HEK293 (cell line): ENCODE data around the gene RNF224.
A peak's percentile ranks its signal among the peaks of the same experiment; 100 is the strongest.

Source experiments
- CTCF ChIA-PET: fragments of 350-600 bp; formaldehyde crosslinking; extraction: SDS; loops from one replicate; lab custom pipeline; 2021; ENCODE audit warnings: antibody characterized with exemption; lab: Yijun Ruan, JAX
- POLR2A ChIA-PET: fragments of 300-600 bp; formaldehyde crosslinking; extraction: SDS; loops from one replicate; lab custom pipeline; 2020; ENCODE audit warnings: antibody characterized with exemption, inconsistent platforms; lab: Yijun Ruan, JAX
- H3K27ac ChIP-seq: fragments of 200-500 bp; sonication (Bioruptor generic); 2 replicates; pipeline ENCODE4 v1.5.1; 2014; ENCODE audit warnings: low read depth, low read length, control low read depth, inconsistent platforms; ENCODE audit errors: extremely low read depth
- H3K36me3 ChIP-seq, 2 experiments: fragments of 200-500 bp in 1 of 2; sonication (Bioruptor generic) in 1 of 2; 1 replicate in 1 of 2; 2 replicates in 1 of 2; pipeline ENCODE4 v1.5.1; 2014 to 2017; ENCODE audit warnings: inconsistent platforms in 2 of 2, low read length in 2 of 2; ENCODE audit not compliant: control insufficient read depth in 2 of 2, insufficient read depth in 1 of 2
- H3K4me1 ChIP-seq: fragments of 200-500 bp; sonication (Bioruptor generic); 2 replicates; pipeline ENCODE4 v1.5.1; 2014; ENCODE audit warnings: mild to moderate bottlenecking, low read length, inconsistent platforms; ENCODE audit not compliant: control insufficient read depth, insufficient read depth
- H3K4me3 ChIP-seq: 2 replicates; pipeline ENCODE4 v1.5.1; 2011; ENCODE audit warnings: low read depth, mild to moderate bottlenecking, control low read depth, low read length, moderate library complexity
- H3K9me3 ChIP-seq: fragments of 200-500 bp; sonication (Bioruptor generic); 2 replicates; pipeline ENCODE4 v1.5.1; 2014; ENCODE audit warnings: low read depth, low read length, inconsistent platforms; ENCODE audit not compliant: control insufficient read depth, insufficient read depth
- BCL11B ChIP-seq: fragments of 450-650 bp; formaldehyde crosslinking; IDR thresholded peaks from 2 replicates; pipeline ENCODE4 v1.5.1; 2016; ENCODE audit warnings: low read depth, missing biosample characterization, missing genetic modification characterization
- BCL6B ChIP-seq: fragments of 450-650 bp; formaldehyde crosslinking; IDR thresholded peaks from 2 replicates; pipeline ENCODE4 v1.5.1; 2017; ENCODE audit warnings: missing biosample characterization, missing genetic modification characterization
- CTCF ChIP-seq: fragments of 450-650 bp; formaldehyde crosslinking; IDR thresholded peaks from 2 replicates; pipeline ENCODE4 v1.5.1; 2016; ENCODE audit warnings: missing biosample characterization, missing genetic modification characterization
- FEZF1 ChIP-seq: fragments of 450-650 bp; formaldehyde crosslinking; IDR thresholded peaks from 2 replicates; pipeline ENCODE4 v1.5.1; 2016; ENCODE audit warnings: missing biosample characterization, missing genetic modification characterization
- GLIS2 ChIP-seq: fragments of 450-650 bp; formaldehyde crosslinking; IDR thresholded peaks from 2 replicates; pipeline ENCODE4 v1.5.1; 2016; ENCODE audit warnings: missing biosample characterization, missing genetic modification characterization
- KLF9 ChIP-seq: fragments of 450-650 bp; formaldehyde crosslinking; IDR thresholded peaks from 2 replicates; pipeline ENCODE4 v1.5.1; 2016; ENCODE audit warnings: missing biosample characterization, missing genetic modification characterization, low read depth
- OVOL3 ChIP-seq: fragments of 450-650 bp; formaldehyde crosslinking; IDR thresholded peaks from 2 replicates; pipeline ENCODE4 v1.5.1; 2016; ENCODE audit warnings: missing biosample characterization, missing genetic modification characterization
- SCRT1 ChIP-seq: fragments of 450-650 bp; formaldehyde crosslinking; IDR thresholded peaks from 2 replicates; pipeline ENCODE4 v1.5.1; 2016; ENCODE audit warnings: missing biosample characterization, missing genetic modification characterization, borderline replicate concordance
- SCRT2 ChIP-seq: fragments of 450-650 bp; formaldehyde crosslinking; IDR thresholded peaks from 2 replicates; pipeline ENCODE4 v1.5.1; 2016; ENCODE audit warnings: missing biosample characterization, missing genetic modification characterization
- SP3 ChIP-seq: fragments of 450-650 bp; formaldehyde crosslinking; IDR thresholded peaks from 2 replicates; pipeline ENCODE4 v1.5.1; 2016; ENCODE audit warnings: missing biosample characterization, missing genetic modification characterization
- ZFP3 ChIP-seq: fragments of 450-650 bp; formaldehyde crosslinking; IDR thresholded peaks from 2 replicates; pipeline ENCODE4 v1.5.1; 2016; ENCODE audit warnings: low read depth, missing biosample characterization, missing genetic modification characterization
- ZIC2 ChIP-seq: fragments of 450-650 bp; formaldehyde crosslinking; IDR thresholded peaks from 2 replicates; pipeline ENCODE4 v1.5.1; 2016; ENCODE audit warnings: missing biosample characterization, missing genetic modification characterization
- ZNF16 ChIP-seq: fragments of 450-650 bp; formaldehyde crosslinking; IDR thresholded peaks from 2 replicates; pipeline ENCODE4 v1.5.1; 2016; ENCODE audit warnings: low read depth, missing biosample characterization, missing genetic modification characterization
- ZNF184 ChIP-seq: fragments of 450-650 bp; IDR thresholded peaks from 2 replicates; pipeline ENCODE4 v1.5.1; 2018; ENCODE audit warnings: missing biosample characterization, mild to moderate bottlenecking, missing genetic modification characterization
- ZNF2 ChIP-seq: fragments of 450-650 bp; formaldehyde crosslinking; IDR thresholded peaks from 2 replicates; pipeline ENCODE4 v1.5.1; 2016; ENCODE audit warnings: missing biosample characterization, missing genetic modification characterization
- ZNF214 ChIP-seq: fragments of 450-650 bp; formaldehyde crosslinking; IDR thresholded peaks from 2 replicates; pipeline ENCODE4 v1.5.1; 2017; ENCODE audit warnings: missing biosample characterization, mild to moderate bottlenecking, missing genetic modification characterization, borderline replicate concordance
- ZNF248 ChIP-seq: fragments of 450-650 bp; formaldehyde crosslinking; IDR thresholded peaks from 2 replicates; pipeline ENCODE4 v1.5.1; 2017; ENCODE audit warnings: missing biosample characterization, missing genetic modification characterization
- ZNF274 ChIP-seq, 2 experiments: fragments of 200-500 bp in 1 of 2; fragments of 450-650 bp in 1 of 2; sonication (Bioruptor generic) in 1 of 2; formaldehyde crosslinking in 1 of 2; IDR thresholded peaks; 2 replicates each; pipeline versions ENCODE4 v1.5.1 to v1.6.1; 2014 to 2016; ENCODE audit warnings: borderline replicate concordance in 1 of 2, inconsistent platforms in 1 of 2, low read length in 1 of 2, missing biosample characterization in 1 of 2, missing genetic modification characterization in 1 of 2
- ZNF341 ChIP-seq: fragments of 450-650 bp; formaldehyde crosslinking; IDR thresholded peaks from 2 replicates; pipeline ENCODE4; 2016; ENCODE audit warnings: low read depth, missing biosample characterization, missing genetic modification characterization
- ZNF37A ChIP-seq: fragments of 450-650 bp; IDR thresholded peaks from 2 replicates; pipeline ENCODE4 v1.5.1; 2018; ENCODE audit warnings: missing biosample characterization, missing genetic modification characterization
- ZNF391 ChIP-seq: fragments of 450-650 bp; formaldehyde crosslinking; IDR thresholded peaks from 2 replicates; pipeline ENCODE4 v1.5.1; 2016; ENCODE audit warnings: low read depth, missing biosample characterization, missing genetic modification characterization, borderline replicate concordance
- ZNF501 ChIP-seq: fragments of 450-650 bp; formaldehyde crosslinking; IDR thresholded peaks from 2 replicates; pipeline ENCODE4 v1.5.1; 2016; ENCODE audit warnings: missing biosample characterization, missing genetic modification characterization
- ZNF580 ChIP-seq: fragments of 450-650 bp; formaldehyde crosslinking; IDR thresholded peaks from 2 replicates; pipeline ENCODE4 v1.5.1; 2016; ENCODE audit warnings: missing biosample characterization, missing genetic modification characterization
- ZNF585B ChIP-seq: fragments of 450-650 bp; formaldehyde crosslinking; IDR thresholded peaks from 2 replicates; pipeline ENCODE4 v1.5.1; 2016; ENCODE audit warnings: missing biosample characterization, missing genetic modification characterization
- ZNF596 ChIP-seq: fragments of 450-650 bp; IDR thresholded peaks from 2 replicates; pipeline ENCODE4 v1.5.0; 2018; ENCODE audit warnings: missing biosample characterization, mild to moderate bottlenecking, missing genetic modification characterization, moderate library complexity
- ZNF600 ChIP-seq: fragments of 450-650 bp; formaldehyde crosslinking; IDR thresholded peaks from 2 replicates; pipeline ENCODE4 v1.5.1; 2016; ENCODE audit warnings: missing biosample characterization, missing genetic modification characterization
- ZNF623 ChIP-seq: fragments of 450-650 bp; formaldehyde crosslinking; IDR thresholded peaks from 2 replicates; pipeline ENCODE4 v1.5.1; 2016; ENCODE audit warnings: missing biosample characterization, missing genetic modification characterization
- ZNF658 ChIP-seq: fragments of 450-650 bp; formaldehyde crosslinking; IDR thresholded peaks from 2 replicates; pipeline ENCODE4; 2016; ENCODE audit warnings: missing biosample characterization, missing genetic modification characterization
- ZNF660 ChIP-seq: fragments of 450-650 bp; IDR thresholded peaks from 2 replicates; pipeline ENCODE4 v1.5.1; 2018; ENCODE audit warnings: missing biosample characterization, mild to moderate bottlenecking, missing genetic modification characterization
- ZSCAN23 ChIP-seq: fragments of 450-650 bp; formaldehyde crosslinking; IDR thresholded peaks from 2 replicates; pipeline ENCODE4 v1.5.1; 2016; ENCODE audit warnings: missing biosample characterization, missing genetic modification characterization

RNF224 gene

GRCh38 chr9:137206602-137207001 lies 20.7 kb upstream of the RNF224 start:
- H3K4me3 ChIP-seq, result peak overlapping the region; percentile 92
- CTCF ChIA-PET, result interaction anchor here (0.7 to 1.8 kb wide), 6 partner anchors 12 to 148 kb away, joined by 3 to 9 read pairs (median 3); partner anchors contain the start of gene MAN1B1

GRCh38 chr9:137211532-137211931 lies 15.8 kb upstream of the RNF224 start:
- TF ChIP-seq ZNF660 (tag by site-specific recombination), result no peak
- TF ChIP-seq ZNF580 (tag by site-specific recombination), result no peak
- peak; percentile 51; the same call in 1 of the 2 replicates for TF ChIP-seq GLIS2 (tag by site-specific recombination)
- no peak for TF ChIP-seq ZIC2 (tag by site-specific recombination)
- TF ChIP-seq ZNF596, result no peak
- POLR2A ChIA-PET, result interaction anchor here (0.6 to 16.6 kb wide), 6 partner anchors 10 to 125 kb away, joined by 3 to 304 read pairs (median 4); partner anchors contain the start of genes CYSRT1, MAN1B1, RNF208 and RNF224

More at GRCh38 chr9:137206602-137207001, 20.7 kb upstream of the RNF224 start:
- H3K9me3 ChIP-seq, result no peaks in the 10 kb centered on the region
- peaks cover 7% of the 10 kb centered on the region for H3K4me1 ChIP-seq
- H3K27ac ChIP-seq, result no peak overlapping the region
- peaks cover 10 to 35% of the 10 kb centered on the region in 2 experiments; a peak in 2 of 3 replicates for H3K36me3 ChIP-seq
- TF ChIP-seq ZNF341 (tag by site-specific recombination), result no peak
- no peak for TF ChIP-seq KLF9
- TF ChIP-seq ZNF658, result no peak
- TF ChIP-seq ZNF248 (tag by site-specific recombination), result no peak
- TF ChIP-seq ZNF16 (tag by site-specific recombination), result no peak
- POLR2A ChIA-PET, result interaction anchor here (0.6 to 16.6 kb wide), 4 partner anchors 15 to 519 kb away, joined by 3 to 304 read pairs (median 91); partner anchors contain the start of genes ANAPC2, CYSRT1, RNF208 and RNF224

GRCh38 chr9:137212520-137212919 lies 14.8 kb upstream of the RNF224 start:
- CTCF ChIA-PET, result no interaction called here
- POLR2A ChIA-PET, result interaction anchor here (1.0 to 16.6 kb wide), 4 partner anchors 9 to 126 kb away, joined by 4 to 304 read pairs (median 8); partner anchors contain the start of genes CYSRT1, MAN1B1, RNF208 and RNF224
- Histone ChIP-seq H3K4me3 (no peak overlapping the region), H3K9me3 (no peaks in the 10 kb centered on the region), H3K27ac (no peak overlapping the region), H3K36me3 (peaks cover 10 to 80% of the 10 kb centered on the region in 2 experiments; a peak in 2 of 3 replicates), H3K4me1 (no peaks in the 10 kb centered on the region)
- TF ChIP-seq ZNF274 (IDR thresholded peaks at IDR 0.05; ENCODE audit: low read length) (no peak), ZNF274 (tag by site-specific recombination; IDR thresholded peaks at IDR 0.05; ENCODE audit: borderline replicate concordance) (no peak), SCRT1 (tag by site-specific recombination) (peak; percentile 31; the same call in 1 of the 2 replicates), ZNF37A (tag by site-specific recombination) (no peak), ZNF585B (no peak), SP3 (tag by site-specific recombination) (no peak), ZNF600 (tag by site-specific recombination) (no peak), ZFP3 (tag by site-specific recombination) (no peak), OVOL3 (no peak), ZNF214 (no peak), BCL11B (tag by site-specific recombination) (no peak), CTCF (tag by site-specific recombination) (0 out of 2 replicates have a peak, but pooled peaks have one; percentile 24), ZNF2 (tag by site-specific recombination) (no peak), ZSCAN23 (no peak), BCL6B (tag by site-specific recombination) (no peak), ZNF391 (tag by site-specific recombination) (no peak), SCRT2 (tag by site-specific recombination) (peak; percentile 91), ZNF623 (tag by site-specific recombination) (no peak), ZNF501 (tag by site-specific recombination) (no peak), ZNF184 (tag by site-specific recombination) (no peak), ZIC2 (tag by site-specific recombination) (no peak), FEZF1 (tag by site-specific recombination) (no peak)

More at GRCh38 chr9:137211532-137211931, 15.8 kb upstream of the RNF224 start:
- no peak overlapping the region for H3K4me3 ChIP-seq
- CTCF ChIA-PET, result no interaction called here
- H3K4me1 ChIP-seq, result no peaks in the 10 kb centered on the region
- H3K36me3 ChIP-seq, result peaks cover 10 to 81% of the 10 kb centered on the region in 2 experiments; a peak in 2 of 3 replicates
- no peaks in the 10 kb centered on the region for H3K9me3 ChIP-seq
- H3K27ac ChIP-seq, result no peak overlapping the region
